Spinal cord (tissue), 10 donors: ENCODE data around the gene CFAP77. TPM values are rescaled to one million over a fixed set of nuclear protein-coding genes. Genes with fewer than 3 reads are reported as not detected.

Source experiments
- DNase-seq, 6 donors: peaks; one replicate each; pipeline versions ENCODE4 v3.0.0 to v3.0.0-alpha.2; 2013 to 2015; ENCODE audit warnings: low spot score in 6 of 6, low read depth in 4 of 6
- H3K27ac ChIP-seq: one replicate; pipeline ENCODE4 v1.5.1; 2013; ENCODE audit warnings: low read depth, low read length, control low read depth
- H3K27me3 ChIP-seq: one replicate; pipeline ENCODE4 v1.6.1; 2013; ENCODE audit warnings: low read length; ENCODE audit not compliant: control insufficient read depth, insufficient read depth
- H3K36me3 ChIP-seq: one replicate; pipeline ENCODE4 v1.6.1; 2013; ENCODE audit warnings: low read length; ENCODE audit not compliant: control insufficient read depth, insufficient read depth
- H3K4me1 ChIP-seq: one replicate; pipeline ENCODE4 v1.6.1; 2013; ENCODE audit warnings: low read length; ENCODE audit not compliant: control insufficient read depth, insufficient read depth
- H3K4me3 ChIP-seq: one replicate; pipeline ENCODE4 v1.5.1; 2013; ENCODE audit warnings: low read depth, low read length, control low read depth
- H3K9me3 ChIP-seq: one replicate; pipeline ENCODE4 v1.6.1; 2013; ENCODE audit warnings: low read length; ENCODE audit not compliant: control insufficient read depth, insufficient read depth
- WGBS: methylation state at CpG from one replicate; pipeline ENCODE4 v1.1.5; 2013; ENCODE audit warnings: missing lambda C conversion rate; ENCODE audit not compliant: insufficient coverage; 5-methylcytosine and 5-hydroxymethylcytosine counted together
- polyA plus RNA-seq, 2 donors: library from polyadenylated mRNA; unstranded; fragments of 120-200 nt; gene quantifications; one replicate each; pipeline ENCODE4 v1.2.1, GENCODE V29; 2013; ENCODE audit not compliant: insufficient read length in 2 of 2
- total RNA-seq, 2 donors: library from RNA; depleted of rRNA in 1 of 2; stranded (reverse); fragments of 120-200 nt in 1 of 2; fragments of >200 nt in 1 of 2; gene quantifications; one replicate each; pipeline versions ENCODE4 v1.2.3 to v1.2.4, GENCODE V29; 2013 to 2014
- donor health status: healthy.

CFAP77 gene
- total and polyA plus RNA-seq, 4 donors = 0.30 to 6.9 (median 4.7) TPM

- DNase-seq = peak in 4 of 6 donors; percentile 55 to 95 (median 81)
- Histone ChIP-seq H3K27ac (no peak overlapping the region), H3K36me3 (no peaks in the 10 kb centered on the region), H3K9me3 (no peaks in the 10 kb centered on the region), H3K4me3 (no peak overlapping the region), H3K27me3 (peaks cover 24% of the 10 kb centered on the region), H3K4me1 (peaks cover 21% of the 10 kb centered on the region)
- WGBS = 48% methylated on average over 24 of the region's 24 CpGs
Observed at GRCh38 chr9:132507670-132508469, 97.9 kb downstream of the CFAP77 start.

- 31% methylated on average over 35 of the region's 40 CpGs for WGBS
- Histone ChIP-seq H3K36me3 (no peaks in the 10 kb centered on the region), H3K4me3 (no peak overlapping the region), H3K27ac (no peak overlapping the region), H3K9me3 (no peaks in the 10 kb centered on the region), H3K27me3 (peaks cover 17% of the 10 kb centered on the region), H3K4me1 (peaks cover 21% of the 10 kb centered on the region)
- peak in 1 of 6 donors; percentile 70 for DNase-seq
Observed at GRCh38 chr9:132509928-132510874, 100.2 kb downstream of the CFAP77 start.

GRCh38 chr9:132511191-132511999, 101.4 kb downstream of the CFAP77 start:
- 91% methylated on average over 21 of the region's 25 CpGs for WGBS
- Histone ChIP-seq H3K4me3 (no peak overlapping the region), H3K4me1 (peaks cover 21% of the 10 kb centered on the region), H3K27ac (no peak overlapping the region), H3K27me3 (peaks cover 10% of the 10 kb centered on the region), H3K36me3 (no peaks in the 10 kb centered on the region), H3K9me3 (no peaks in the 10 kb centered on the region)
- no peak for DNase-seq

GRCh38 chr9:132513416-132513815, 103.4 kb downstream of the CFAP77 start:
- no peak overlapping the region for H3K27ac ChIP-seq
- no peaks in the 10 kb centered on the region for H3K9me3 ChIP-seq
- H3K36me3 ChIP-seq = no peaks in the 10 kb centered on the region
- peaks cover 17% of the 10 kb centered on the region for H3K4me1 ChIP-seq
- H3K4me3 ChIP-seq = no peak overlapping the region
- no peak for DNase-seq
- 90% methylated on average over 13 of the region's 15 CpGs for WGBS
- H3K27me3 ChIP-seq = peaks cover 14% of the 10 kb centered on the region

- Histone ChIP-seq H3K27ac (no peak overlapping the region), H3K27me3 (peaks cover 14% of the 10 kb centered on the region), H3K4me1 (peaks cover 15% of the 10 kb centered on the region), H3K36me3 (no peaks in the 10 kb centered on the region), H3K4me3 (no peak overlapping the region), H3K9me3 (no peaks in the 10 kb centered on the region)
- 75% methylated on average over 17 of the region's 22 CpGs for WGBS
- DNase-seq = no peak
Observed at GRCh38 chr9:132514011-132514744, 104.2 kb downstream of the CFAP77 start.

- WGBS = 74% methylated on average over 4 of the region's 8 CpGs
- H3K27ac ChIP-seq = no peak overlapping the region
- peaks cover 9% of the 10 kb centered on the region for H3K4me1 ChIP-seq
- no peak for DNase-seq
- peaks cover 12% of the 10 kb centered on the region for H3K27me3 ChIP-seq
- no peak overlapping the region for H3K4me3 ChIP-seq
- H3K36me3 ChIP-seq = no peaks in the 10 kb centered on the region
- H3K9me3 ChIP-seq = no peaks in the 10 kb centered on the region
Observed at GRCh38 chr9:132514821-132515220, 104.8 kb downstream of the CFAP77 start.

- Histone ChIP-seq H3K9me3 (no peaks in the 10 kb centered on the region), H3K27ac (no peak overlapping the region), H3K36me3 (no peaks in the 10 kb centered on the region), H3K4me3 (no peak overlapping the region), H3K27me3 (peaks cover 8% of the 10 kb centered on the region), H3K4me1 (no peaks in the 10 kb centered on the region)
- WGBS = 89% methylated on average over 3 of the region's 6 CpGs
- no peak for DNase-seq
Observed at GRCh38 chr9:132516301-132516700, 106.3 kb downstream of the CFAP77 start.

GRCh38 chr9:132516911-132517310, 106.9 kb downstream of the CFAP77 start:
- no peak overlapping the region for H3K4me3 ChIP-seq
- H3K9me3 ChIP-seq = no peaks in the 10 kb centered on the region
- H3K27ac ChIP-seq = no peak overlapping the region
- 53% methylated on average over 13 of the region's 18 CpGs for WGBS
- H3K36me3 ChIP-seq = no peaks in the 10 kb centered on the region
- DNase-seq = no peak
- peaks cover 8% of the 10 kb centered on the region for H3K27me3 ChIP-seq
- no peaks in the 10 kb centered on the region for H3K4me1 ChIP-seq
